GM21360 (cell line): ENCODE data around the gene RELN.

Source experiments
- ATAC-seq: cut with Tn5 transposase; IDR thresholded peaks from one replicate; pipeline ENCODE4 v1.9.1; 2021; ENCODE audit warnings: mild to moderate bottlenecking, moderate library complexity; ENCODE audit not compliant: unreplicated experiment

The RELN gene

GRCh38 chr7:103690242-103690974 lies 299.1 kb downstream of the RELN start:
- no peak for ATAC-seq

GRCh38 chr7:103689255-103689654 lies 300.2 kb downstream of the RELN start:
- ATAC-seq, result no peak

- no peak for ATAC-seq
Measured at GRCh38 chr7:103687951-103688350, 301.5 kb downstream of the RELN start.

GRCh38 chr7:103687272-103687671 lies 302.2 kb downstream of the RELN start:
- ATAC-seq, result no peak

DNA sequence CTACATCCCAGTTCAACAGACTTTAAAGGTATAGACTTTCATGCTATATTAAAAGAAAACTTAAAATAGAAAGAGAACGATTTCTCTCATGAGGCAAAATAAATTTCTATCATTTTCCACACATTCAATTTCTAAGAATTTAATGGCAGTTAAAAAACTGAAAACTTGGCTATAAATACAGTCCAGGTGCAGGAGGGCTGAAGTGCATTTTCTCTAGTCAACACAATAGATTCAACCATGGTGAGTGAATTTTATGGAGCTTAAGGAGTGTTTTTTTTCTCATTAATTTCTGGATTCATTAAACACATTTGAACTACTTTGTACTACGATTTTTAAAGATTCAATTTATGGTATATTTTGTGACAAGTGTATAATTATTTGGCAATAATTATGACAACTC lies 302.7 kb downstream of the RELN start:
- ATAC-seq, result no peak

GRCh38 chr7:103686064-103686463 lies 303.4 kb downstream of the RELN start:
- no peak for ATAC-seq

DNA sequence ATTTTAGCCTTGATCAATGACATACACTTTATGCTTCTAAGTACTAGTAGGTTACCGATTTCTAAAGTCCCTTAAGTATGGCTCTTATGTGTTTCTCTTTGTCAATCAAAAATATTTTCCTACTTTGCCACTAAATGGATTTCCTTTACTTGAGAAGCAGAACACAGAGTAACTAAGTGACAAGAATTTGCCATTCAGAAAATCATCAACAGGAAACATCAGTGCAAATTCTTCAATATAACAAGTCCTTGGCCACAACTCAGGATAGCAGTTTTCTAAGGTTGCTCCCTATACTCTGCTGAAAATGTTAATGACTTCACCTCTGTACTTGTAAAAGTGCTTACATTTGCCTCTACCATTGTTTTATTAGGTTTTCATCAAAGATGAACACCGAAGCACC lies 303.8 kb downstream of the RELN start:
- no peak for ATAC-seq

GRCh38 chr7:103683348-103683747 lies 306.1 kb downstream of the RELN start:
- ATAC-seq, result no peak

DNA sequence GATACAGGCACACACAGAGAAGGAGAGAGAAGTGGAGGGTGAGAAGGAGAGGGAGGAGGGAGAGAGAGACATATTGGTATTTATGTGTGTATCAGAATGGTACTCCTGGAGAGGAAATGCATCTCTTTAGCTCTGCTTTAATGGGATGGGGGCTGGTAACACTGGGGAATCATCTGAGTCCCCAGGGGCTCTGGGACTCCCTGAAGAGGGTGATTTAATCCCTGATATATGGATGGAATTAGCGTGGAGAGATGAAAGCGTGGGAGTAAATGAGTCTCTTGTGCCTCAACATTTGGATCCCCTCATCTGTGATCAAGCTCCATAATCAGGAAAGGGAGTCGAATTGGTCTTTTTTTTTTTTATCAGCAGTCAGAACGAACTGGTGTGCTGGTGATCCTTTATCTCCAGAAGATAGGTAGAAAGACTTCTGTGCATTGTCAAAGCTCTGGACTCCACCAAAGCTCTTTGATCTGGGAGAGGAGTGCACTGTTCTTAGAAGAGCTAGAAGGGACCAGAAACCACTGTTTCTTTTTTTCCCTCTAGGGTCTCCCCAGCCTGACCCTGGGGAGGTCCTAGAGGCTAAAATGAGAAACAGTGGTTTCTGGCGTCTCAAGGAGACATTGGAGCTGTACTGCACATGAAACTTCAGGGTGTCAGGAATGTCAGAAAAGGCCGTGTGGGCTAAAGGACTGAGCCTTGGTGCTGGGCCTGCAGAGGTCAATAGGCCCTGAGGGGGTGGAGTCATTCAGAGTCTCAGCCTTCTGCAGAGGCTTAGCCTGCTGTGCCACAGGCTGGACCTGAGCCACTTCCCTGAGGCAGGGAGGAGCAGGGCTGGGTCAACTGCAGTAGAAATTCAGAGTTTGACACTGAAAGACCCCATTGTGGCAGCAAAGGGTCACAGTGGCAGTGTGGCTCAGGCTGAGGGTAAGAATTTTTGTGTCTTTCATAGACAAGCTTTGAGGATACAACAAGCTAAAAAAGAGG lies 309.0 kb downstream of the RELN start:
- no peak for ATAC-seq

GRCh38 chr7:103679151-103680132 lies 310.0 kb downstream of the RELN start:
- ATAC-seq, result no peak

GRCh38 chr7:103668279-103668941 lies 321.0 kb downstream of the RELN start:
- ATAC-seq, result no peak

- ATAC-seq, result no peak
Measured at GRCh38 chr7:103666326-103666725, 323.1 kb downstream of the RELN start.

- ATAC-seq, result no peak
Measured at GRCh38 chr7:103664577-103664976, 324.9 kb downstream of the RELN start.

DNA sequence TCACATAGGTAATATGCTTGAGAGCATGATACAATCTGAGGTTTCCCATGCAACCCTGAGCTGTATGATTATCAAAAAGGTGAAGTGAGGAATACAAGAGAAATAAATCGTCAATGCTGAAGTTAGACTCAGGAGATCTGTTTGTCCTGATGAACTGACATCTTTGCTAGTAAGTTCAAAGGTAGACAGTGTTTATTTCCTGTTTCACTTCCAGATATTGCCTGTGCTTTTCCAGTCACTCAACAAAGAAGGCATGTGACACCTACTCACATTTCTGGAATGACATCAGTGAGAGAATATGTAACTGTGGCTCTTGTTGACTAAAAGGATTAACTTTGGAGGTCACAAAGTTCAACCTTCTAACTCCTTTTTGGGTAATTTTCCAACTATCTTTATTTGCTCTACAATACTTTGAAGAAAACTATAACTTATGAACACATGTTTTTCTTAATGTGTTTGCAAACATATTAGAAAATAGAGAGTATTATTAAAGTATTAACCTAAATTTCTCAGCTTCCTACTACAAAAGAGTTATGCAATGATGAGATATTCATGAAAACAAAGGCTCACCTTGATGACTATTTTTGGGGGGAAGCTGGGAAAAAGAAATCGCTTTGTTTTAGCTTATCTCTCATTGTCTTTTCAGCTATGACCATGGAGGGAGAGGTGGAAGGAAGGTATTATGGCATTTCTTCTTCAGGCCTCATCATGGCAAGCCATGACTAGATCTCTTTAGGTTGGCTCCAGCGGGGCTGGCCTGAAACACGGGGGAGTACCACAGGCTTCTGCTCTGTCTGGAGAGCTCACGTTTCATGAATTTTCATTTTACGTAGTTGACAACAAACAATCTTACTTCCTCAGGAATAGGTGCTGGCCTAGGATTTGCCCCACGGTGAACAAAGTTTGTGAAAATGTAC lies 328.7 kb downstream of the RELN start:
- no peak for ATAC-seq

- ATAC-seq, result no peak
Measured at GRCh38 chr7:103658055-103659005, 331.1 kb downstream of the RELN start.

DNA sequence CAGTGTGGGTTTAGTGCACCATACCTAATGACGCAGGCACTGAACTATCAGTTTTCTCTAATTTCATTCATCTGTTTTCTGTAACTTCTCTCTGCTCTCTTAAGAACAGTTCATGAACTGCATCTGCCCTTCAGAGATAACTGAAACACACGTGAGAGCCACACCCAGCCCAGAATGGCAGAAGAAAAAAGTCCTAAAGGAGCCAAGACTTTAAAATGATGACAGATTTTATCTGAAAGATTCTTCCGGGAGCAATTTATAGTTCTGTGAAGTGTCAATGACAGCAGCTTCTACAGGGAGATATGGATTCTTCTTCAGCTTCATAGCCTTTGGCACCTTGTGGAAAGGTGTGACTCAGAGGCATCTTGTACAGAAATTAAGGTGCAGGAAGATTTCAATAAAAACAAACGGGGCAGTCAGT lies 332.0 kb downstream of the RELN start:
- no peak for ATAC-seq

- no peak for ATAC-seq
Measured at GRCh38 chr7:103656221-103656620, 333.2 kb downstream of the RELN start.
